ENCODE data around the gene UBR2.
"Not testable (repeated sequence)": the region's sequence is repeated elsewhere in the genome, so short reads cannot be mapped to it uniquely, and the experiment has no call there.

Gene UBR2

DNA sequence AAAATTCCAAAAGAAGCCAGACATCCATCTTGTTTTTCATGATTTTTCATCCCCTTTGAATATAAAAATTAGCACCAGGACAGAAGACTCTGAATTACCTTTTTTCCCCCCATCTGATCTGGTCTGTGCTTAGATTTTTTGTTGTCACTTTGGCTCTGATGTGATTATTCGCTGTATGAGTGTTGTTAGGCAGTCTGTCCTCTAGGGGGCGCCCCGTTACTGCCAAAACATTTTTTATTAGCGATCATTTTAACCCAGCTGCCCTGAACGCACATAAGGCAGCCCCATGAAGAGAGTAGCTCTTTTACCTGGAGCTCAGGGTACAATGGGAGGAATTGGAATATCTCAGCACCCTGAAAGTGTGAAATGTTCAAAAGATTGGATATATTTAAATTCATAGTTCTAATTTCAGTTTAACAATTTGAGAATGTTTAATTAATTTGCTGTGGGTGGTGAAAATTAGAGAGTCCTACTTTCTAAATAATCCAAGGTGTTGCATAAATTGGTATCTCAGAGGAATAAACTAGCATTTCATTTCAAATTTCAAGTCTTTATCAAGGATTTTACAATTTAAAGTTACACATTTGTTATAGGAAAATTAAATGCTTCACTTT lies 97.8 kb downstream of the UBR2 start:
- Mint-ChIP-seq H3K9me3 (no peaks in the 10 kb centered on the region), H3K4me3 (no peak overlapping the region), H3K27ac (no peak overlapping the region), H3K4me1 (peaks cover 0 to 2% of the 10 kb centered on the region in 2 donors), H3K27me3 (no peaks in the 10 kb centered on the region), H3K36me3 (peaks cover 26 to 39% of the 10 kb centered on the region in 2 donors)
- peak; percentile 82 to 85 for ATAC-seq (replicated peaks)
- DNase-seq: peak; percentile 62

DNA sequence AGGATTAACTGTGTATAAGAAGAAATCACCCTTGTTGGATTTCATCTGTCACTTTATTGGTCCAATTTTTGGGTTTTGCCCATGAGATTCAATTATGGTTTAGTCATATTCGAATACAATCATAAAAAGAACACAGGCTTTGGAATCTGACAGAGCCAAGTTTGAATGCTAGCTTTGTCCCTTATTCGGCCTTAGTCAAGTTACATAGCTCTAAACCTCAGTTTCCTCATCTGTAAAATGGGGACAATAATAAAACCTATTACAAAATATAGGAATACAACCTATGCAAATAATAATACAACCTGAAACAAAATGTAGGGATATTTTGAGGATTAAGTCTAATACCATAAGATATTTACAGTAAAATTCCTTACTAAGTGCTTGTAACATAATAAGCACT lies 100.9 kb downstream of the UBR2 start:
- no peak for ATAC-seq (replicated peaks)
- Mint-ChIP-seq H3K27me3 (no peaks in the 10 kb centered on the region), H3K36me3 (peaks cover 34 to 38% of the 10 kb centered on the region in 2 donors), H3K27ac (no peak overlapping the region), H3K4me3 (no peak overlapping the region), H3K9me3 (no peaks in the 10 kb centered on the region), H3K4me1 (peaks cover 0 to 2% of the 10 kb centered on the region in 2 donors)
- no peak for DNase-seq

DNA sequence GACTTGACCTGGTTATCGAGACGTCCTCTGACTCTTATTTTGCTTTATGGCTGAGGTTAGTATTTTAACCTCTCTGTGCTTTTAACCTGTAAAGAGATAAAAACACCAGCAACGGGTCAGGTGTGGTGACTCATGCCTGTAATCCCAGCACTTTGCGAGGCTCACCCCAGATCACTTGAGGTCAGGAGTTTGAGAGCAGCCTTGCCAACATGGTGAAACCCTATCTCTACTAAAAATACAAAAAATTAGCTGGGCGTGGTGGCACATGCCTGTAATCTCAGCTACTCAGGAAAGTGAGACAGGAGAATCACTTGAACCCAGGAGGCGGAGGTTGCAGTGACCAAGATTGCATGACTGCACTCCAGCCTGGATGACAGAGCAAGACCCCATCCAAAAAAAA lies 110.5 kb downstream of the UBR2 start:
- H3K27me3 Mint-ChIP-seq; H3K4me1 Mint-ChIP-seq; H3K4me3 Mint-ChIP-seq; ATAC-seq (replicated peaks); H3K9me3 Mint-ChIP-seq; DNase-seq; H3K27ac Mint-ChIP-seq: not testable (repeated sequence)
- H3K36me3 Mint-ChIP-seq: peaks cover 43 to 58% of the 10 kb centered on the region in 2 donors

DNA sequence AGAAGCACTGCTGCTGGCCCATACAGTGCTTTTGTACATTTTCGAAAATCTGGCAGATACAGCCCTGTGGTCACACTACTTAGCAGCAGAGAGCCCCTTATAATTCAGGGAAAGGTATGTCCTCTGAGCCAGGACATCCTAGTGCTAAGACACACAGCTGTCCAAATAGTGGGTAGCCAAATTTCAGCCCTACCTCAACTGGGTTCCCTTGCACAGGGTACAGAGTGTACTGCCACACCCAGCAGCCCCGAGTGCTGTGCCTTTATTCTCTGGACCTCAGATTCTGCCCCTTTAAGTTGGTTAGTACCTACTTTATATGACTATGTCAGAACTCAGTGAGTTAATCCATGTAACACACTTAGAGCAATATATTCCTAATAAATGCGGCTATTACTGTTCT lies 111.0 kb downstream of the UBR2 start:
- Mint-ChIP-seq H3K4me1 (peaks cover 5 to 7% of the 10 kb centered on the region in 2 donors), H3K36me3 (peaks cover 43 to 58% of the 10 kb centered on the region in 2 donors), H3K27ac (no peak overlapping the region), H3K4me3 (no peak overlapping the region), H3K27me3 (no peaks in the 10 kb centered on the region), H3K9me3 (no peaks in the 10 kb centered on the region)
- DNase-seq: no peak
- ATAC-seq (replicated peaks): no peak

DNA sequence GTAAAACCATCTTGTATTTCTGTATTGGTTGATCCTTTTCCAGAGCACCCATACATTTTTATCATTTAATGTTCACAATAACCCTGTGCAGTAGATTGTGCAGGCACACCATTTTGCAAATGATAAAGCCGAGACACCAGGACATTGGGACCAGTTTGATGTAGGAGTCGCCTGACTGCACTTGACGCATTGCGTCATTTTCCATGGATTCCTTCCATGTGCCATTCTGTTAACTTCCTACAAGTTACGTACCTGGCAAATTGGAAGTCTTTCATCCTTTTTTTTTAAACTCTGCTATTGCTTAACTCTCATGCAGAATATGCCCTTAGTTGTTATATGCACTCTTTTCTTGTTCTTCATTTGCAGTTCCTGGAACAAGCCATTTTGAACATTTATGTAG lies 115.5 kb downstream of the UBR2 start:
- DNase-seq: no peak
- H3K27ac Mint-ChIP-seq: no peak overlapping the region
- no peaks in the 10 kb centered on the region for H3K4me1 Mint-ChIP-seq
- peaks cover 36 to 55% of the 10 kb centered on the region in 2 donors for H3K36me3 Mint-ChIP-seq
- no peaks in the 10 kb centered on the region for H3K27me3 Mint-ChIP-seq
- ATAC-seq (replicated peaks): no peak
- H3K4me3 Mint-ChIP-seq: no peak overlapping the region
- H3K9me3 Mint-ChIP-seq: no peaks in the 10 kb centered on the region

- H3K36me3 Mint-ChIP-seq: peaks cover 34 to 67% of the 10 kb centered on the region in 2 donors
- H3K4me3 Mint-ChIP-seq: no peak overlapping the region
- no peak for ATAC-seq (replicated peaks)
- DNase-seq: no peak
- H3K27ac Mint-ChIP-seq: peak overlapping the region; percentile 42
- peaks cover 0 to 1% of the 10 kb centered on the region in 2 donors for H3K9me3 Mint-ChIP-seq
- H3K4me1 Mint-ChIP-seq: peaks cover 0 to 10% of the 10 kb centered on the region in 2 donors
- H3K27me3 Mint-ChIP-seq: no peaks in the 10 kb centered on the region
Measured at GRCh38 chr6:42688281-42688680, 124.5 kb downstream of the UBR2 start.

- H3K27ac Mint-ChIP-seq: peak overlapping the region; percentile 62
- peaks cover 7 to 19% of the 10 kb centered on the region in 2 donors for H3K4me1 Mint-ChIP-seq
- H3K9me3 Mint-ChIP-seq: peaks cover 0 to 1% of the 10 kb centered on the region in 2 donors
- no peaks in the 10 kb centered on the region for H3K27me3 Mint-ChIP-seq
- ATAC-seq (replicated peaks): no peak
- no peak overlapping the region for H3K4me3 Mint-ChIP-seq
- no peak for DNase-seq
- peaks cover 28 to 64% of the 10 kb centered on the region in 2 donors for H3K36me3 Mint-ChIP-seq
Measured at GRCh38 chr6:42689371-42689770, 125.5 kb downstream of the UBR2 start.

DNA sequence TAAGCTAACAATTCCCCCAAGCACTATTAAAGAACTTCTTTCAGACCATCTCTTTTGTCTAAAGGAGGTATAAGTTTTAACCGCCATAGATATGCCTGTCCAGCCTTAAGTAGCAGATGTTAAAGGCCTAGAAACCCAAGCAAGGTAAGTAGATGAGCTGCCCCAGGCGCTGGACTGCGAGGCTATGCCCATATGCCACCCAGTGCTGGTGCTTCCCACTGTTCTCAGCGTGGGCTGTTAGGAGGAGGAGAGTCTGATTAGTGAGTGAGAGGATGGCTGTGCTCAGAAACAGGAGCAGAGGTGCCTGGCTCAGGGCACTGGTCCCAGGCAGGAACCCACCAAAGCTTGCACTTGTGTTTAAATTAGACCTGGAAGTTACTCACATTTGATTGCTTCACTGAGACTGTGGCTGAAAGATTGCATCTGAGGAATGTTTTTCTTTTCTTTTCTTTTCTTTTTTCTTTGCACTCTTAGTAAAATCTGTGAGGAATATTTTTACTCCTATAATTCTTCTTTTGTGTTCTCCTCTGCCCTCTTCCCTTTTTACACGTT lies 126.4 kb downstream of the UBR2 start:
- Mint-ChIP-seq H3K27ac (peak overlapping the region; percentile 81), H3K4me1 (peaks cover 14 to 27% of the 10 kb centered on the region in 2 donors), H3K9me3 (peaks cover 0 to 1% of the 10 kb centered on the region in 2 donors), H3K36me3 (peaks cover 30 to 64% of the 10 kb centered on the region in 2 donors), H3K4me3 (no peak overlapping the region), H3K27me3 (no peaks in the 10 kb centered on the region)
- ATAC-seq (replicated peaks) (no peak), DNase-seq (no peak)

DNA sequence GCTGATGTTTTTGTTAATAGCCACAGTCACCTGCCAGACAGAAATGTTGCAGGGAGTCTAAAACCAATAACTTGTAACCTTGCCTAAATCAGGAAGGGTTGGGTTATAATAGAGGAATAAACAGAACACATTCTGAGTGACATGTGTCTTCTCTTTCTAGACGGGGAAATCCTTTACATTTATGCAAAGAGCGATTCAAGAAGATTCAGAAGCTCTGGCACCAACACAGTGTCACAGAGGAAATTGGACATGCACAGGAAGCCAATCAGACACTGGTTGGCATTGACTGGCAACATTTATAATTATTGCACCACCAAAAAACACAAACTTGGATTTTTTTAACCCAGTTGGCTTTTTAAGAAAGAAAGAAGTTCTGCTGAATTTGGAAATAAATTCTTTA lies 127.0 kb downstream of the UBR2 start:
- H3K9me3 Mint-ChIP-seq: peaks cover 0 to 1% of the 10 kb centered on the region in 2 donors
- peaks cover 30 to 60% of the 10 kb centered on the region in 2 donors for H3K36me3 Mint-ChIP-seq
- peak overlapping the region; percentile 73 for H3K27ac Mint-ChIP-seq
- no peak for ATAC-seq (replicated peaks)
- no peak overlapping the region for H3K4me3 Mint-ChIP-seq
- peaks cover 14 to 27% of the 10 kb centered on the region in 2 donors for H3K4me1 Mint-ChIP-seq
- no peaks in the 10 kb centered on the region for H3K27me3 Mint-ChIP-seq
- no peak for DNase-seq

DNA sequence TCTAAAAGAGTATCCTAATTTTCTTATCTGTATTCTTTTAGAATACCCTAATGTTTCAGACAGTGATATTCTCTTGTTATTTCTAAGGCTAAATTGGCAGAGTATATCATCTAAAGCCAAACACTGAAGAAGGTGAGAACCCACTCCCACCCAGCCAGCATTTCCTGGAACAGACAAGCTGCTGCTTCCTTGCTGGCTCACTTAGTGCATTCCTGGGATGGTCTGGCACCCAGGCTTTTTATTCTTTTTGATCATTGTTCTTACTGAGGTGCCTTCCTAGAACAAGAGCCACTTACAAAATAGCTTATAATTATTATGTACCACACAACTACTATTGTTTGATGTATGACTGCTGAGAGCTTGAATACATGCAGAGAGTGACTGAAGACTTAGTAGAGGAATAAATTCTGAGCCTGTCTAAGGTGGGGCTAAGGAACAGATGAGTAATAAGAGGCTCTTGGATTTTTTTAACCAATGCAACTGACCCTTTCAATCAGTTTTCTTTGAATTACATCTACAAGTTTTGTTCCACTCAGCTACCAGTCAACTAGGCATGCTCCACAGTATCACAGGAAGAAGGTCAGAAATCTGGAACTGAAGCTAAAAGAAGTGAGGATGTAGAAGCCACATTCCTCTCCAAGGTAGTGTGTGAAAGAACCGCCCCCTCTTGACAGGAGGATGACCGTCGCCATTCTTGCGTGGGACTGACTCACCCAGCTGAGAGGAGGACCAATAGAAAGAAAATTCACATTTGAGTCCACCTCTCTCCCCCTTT lies 128.5 kb downstream of the UBR2 start:
- ATAC-seq (replicated peaks) (peak in 1 of 2 donors; percentile 24), DNase-seq (no peak)
- no peak overlapping the region for H3K4me3 Mint-ChIP-seq
- peaks cover 23 to 52% of the 10 kb centered on the region in 2 donors for H3K36me3 Mint-ChIP-seq
- H3K4me1 Mint-ChIP-seq: peaks cover 14 to 27% of the 10 kb centered on the region in 2 donors
- H3K9me3 Mint-ChIP-seq: no peaks in the 10 kb centered on the region
- peak overlapping the region; percentile 71 for H3K27ac Mint-ChIP-seq
- H3K27me3 Mint-ChIP-seq: no peaks in the 10 kb centered on the region

DNA sequence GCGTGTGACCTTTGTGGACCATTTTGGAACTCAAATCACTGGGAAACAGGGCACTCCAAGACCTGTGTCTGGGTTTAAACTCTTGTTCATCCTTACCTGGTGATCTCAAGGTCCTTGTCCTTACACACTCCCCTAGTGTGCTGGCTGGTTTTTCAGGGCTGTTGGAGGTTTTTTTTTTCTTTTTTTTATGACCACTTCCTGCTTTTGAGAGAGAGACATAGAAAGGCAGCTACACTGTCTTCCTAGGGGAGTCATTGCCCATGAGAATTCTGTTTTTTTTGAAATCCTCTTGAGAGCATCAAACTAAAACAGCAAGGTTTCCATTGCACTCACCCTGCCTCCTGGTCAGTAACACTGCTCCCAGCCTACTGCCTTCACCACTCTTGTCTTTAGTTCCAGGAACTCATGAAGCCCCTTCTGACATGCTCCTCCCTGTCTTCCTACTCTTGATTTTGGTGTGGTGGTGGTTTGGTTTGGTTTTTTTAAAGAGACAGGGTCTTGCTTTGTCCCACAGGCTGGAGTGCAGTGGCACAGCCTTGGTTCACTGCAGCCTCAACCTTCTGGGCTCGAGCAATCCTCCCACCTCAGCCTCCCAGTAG lies 130.0 kb downstream of the UBR2 start:
- peak overlapping the region in 1 of 2 donors; percentile 33 for H3K4me3 Mint-ChIP-seq
- no peaks in the 10 kb centered on the region for H3K27me3 Mint-ChIP-seq
- H3K9me3 Mint-ChIP-seq: no peaks in the 10 kb centered on the region
- peak overlapping the region; percentile 56 for H3K27ac Mint-ChIP-seq
- H3K36me3 Mint-ChIP-seq: peaks cover 20 to 40% of the 10 kb centered on the region in 2 donors
- peaks cover 15 to 27% of the 10 kb centered on the region in 2 donors for H3K4me1 Mint-ChIP-seq
- DNase-seq (peak; percentile 9), ATAC-seq (replicated peaks) (peak; percentile 82)

DNA sequence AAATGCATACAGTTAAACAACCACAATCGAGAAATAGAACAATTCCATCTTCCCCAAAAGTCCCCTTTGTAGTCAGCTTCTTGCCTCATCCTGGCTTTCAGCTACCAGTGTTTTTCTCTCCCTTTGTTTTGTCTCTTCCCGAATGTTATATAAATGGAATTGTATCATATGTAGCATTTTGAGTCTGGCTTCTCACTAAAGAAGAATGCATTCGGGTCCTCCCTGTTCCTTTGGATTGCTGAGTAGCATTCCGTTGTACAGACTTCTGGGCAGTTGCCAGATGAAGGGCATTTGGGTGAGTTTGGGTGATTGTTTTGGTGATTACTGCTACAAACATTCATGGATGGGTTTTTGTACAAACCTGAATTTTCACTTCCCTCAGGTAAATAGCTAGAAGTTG lies 130.8 kb downstream of the UBR2 start:
- no peaks in the 10 kb centered on the region for H3K27me3 Mint-ChIP-seq
- H3K4me1 Mint-ChIP-seq: peaks cover 15 to 27% of the 10 kb centered on the region in 2 donors
- no peak for ATAC-seq (replicated peaks)
- H3K36me3 Mint-ChIP-seq: peaks cover 17 to 35% of the 10 kb centered on the region in 2 donors
- no peaks in the 10 kb centered on the region for H3K9me3 Mint-ChIP-seq
- H3K4me3 Mint-ChIP-seq: no peak overlapping the region
- DNase-seq: no peak
- H3K27ac Mint-ChIP-seq: peak overlapping the region; percentile 68

DNA sequence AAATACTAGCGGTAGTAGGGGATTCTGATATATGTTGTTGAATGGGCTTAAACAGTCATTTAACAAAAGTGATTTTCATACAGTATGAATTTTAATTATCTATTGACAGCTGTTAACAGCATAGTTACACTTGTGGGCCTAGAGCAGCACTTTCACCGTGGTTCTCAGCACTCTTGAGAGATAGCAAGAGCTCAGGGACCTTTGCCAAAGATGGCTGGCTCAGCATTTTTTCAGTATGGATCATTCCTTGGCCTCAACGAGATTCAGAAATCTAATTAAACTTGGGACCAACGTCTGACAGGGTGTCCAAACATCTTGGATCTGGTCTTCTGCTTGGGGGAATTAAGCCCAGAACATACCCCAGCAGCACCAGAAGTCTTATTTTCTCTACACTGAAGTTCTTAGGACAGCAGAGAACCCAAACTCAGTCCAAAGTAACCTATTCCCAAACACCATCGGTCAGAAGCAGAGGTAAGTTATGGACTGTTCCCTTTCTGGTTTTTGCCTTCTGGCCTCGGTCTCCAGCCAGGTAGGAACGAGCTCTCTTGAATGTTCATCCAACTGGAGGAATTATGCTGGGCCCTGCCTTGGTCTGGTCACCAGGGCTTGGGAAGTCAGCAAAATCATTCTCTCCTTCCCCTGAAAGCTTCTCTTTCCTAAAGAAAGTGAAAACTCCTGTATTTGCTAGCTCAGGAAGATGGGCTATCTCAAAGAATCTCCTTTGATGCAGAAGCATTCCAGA lies 132.9 kb downstream of the UBR2 start:
- H3K4me3 Mint-ChIP-seq: no peak overlapping the region
- no peaks in the 10 kb centered on the region for H3K27me3 Mint-ChIP-seq
- ATAC-seq (replicated peaks) (no peak), DNase-seq (no peak)
- H3K27ac Mint-ChIP-seq: peak overlapping the region; percentile 20
- peaks cover 11 to 20% of the 10 kb centered on the region in 2 donors for H3K36me3 Mint-ChIP-seq
- H3K9me3 Mint-ChIP-seq: no peaks in the 10 kb centered on the region
- peaks cover 15 to 27% of the 10 kb centered on the region in 2 donors for H3K4me1 Mint-ChIP-seq

DNA sequence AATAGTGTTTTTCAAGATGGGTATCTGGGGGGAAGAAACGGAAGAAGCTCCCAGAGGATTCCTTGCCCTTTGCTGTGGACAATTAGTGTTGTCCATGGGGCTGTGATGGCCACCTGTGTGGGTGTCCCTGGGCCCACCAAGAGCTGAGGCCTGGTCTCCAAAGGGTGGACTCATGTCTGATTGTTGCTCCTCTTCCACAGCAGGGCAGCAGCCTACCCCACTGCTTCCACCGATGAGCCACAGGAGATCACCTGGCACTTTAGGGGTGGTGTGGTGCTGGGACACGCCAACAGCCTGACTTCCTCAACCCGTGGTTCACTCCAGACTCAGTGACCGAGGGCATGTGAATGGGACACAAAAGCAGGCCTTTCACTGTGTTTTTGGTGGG lies 133.4 kb downstream of the UBR2 start:
- peak overlapping the region; percentile 20 for H3K27ac Mint-ChIP-seq

More for the DNA sequence above, 133.4 kb downstream of the UBR2 start:
- Mint-ChIP-seq H3K27me3 (no peaks in the 10 kb centered on the region), H3K36me3 (peaks cover 11 to 20% of the 10 kb centered on the region in 2 donors), H3K4me3 (no peak overlapping the region), H3K4me1 (peaks cover 15 to 26% of the 10 kb centered on the region in 2 donors), H3K9me3 (no peaks in the 10 kb centered on the region)
- DNase-seq: no peak
- ATAC-seq (replicated peaks): no peak
